Hematopoietic multipotent progenitor cell treated with erythropoietin and hydrocortisone succinate and interleukin-3 and kit ligand, for 4 days (in vitro differentiated cells): ENCODE measurements around the gene ATP10A.
"Not testable (repeated sequence)": the region's sequence is repeated elsewhere in the genome, so short reads cannot be mapped to it uniquely, and the experiment has no call there.

Source experiments
- DNase-seq: peaks from one replicate; pipeline ENCODE4 v3.0.0-alpha.2; 2015

The ATP10A gene

GRCh38 chr15:25641361-25641760 lies 221.8 kb downstream of the ATP10A start:
- no peak for DNase-seq

DNA sequence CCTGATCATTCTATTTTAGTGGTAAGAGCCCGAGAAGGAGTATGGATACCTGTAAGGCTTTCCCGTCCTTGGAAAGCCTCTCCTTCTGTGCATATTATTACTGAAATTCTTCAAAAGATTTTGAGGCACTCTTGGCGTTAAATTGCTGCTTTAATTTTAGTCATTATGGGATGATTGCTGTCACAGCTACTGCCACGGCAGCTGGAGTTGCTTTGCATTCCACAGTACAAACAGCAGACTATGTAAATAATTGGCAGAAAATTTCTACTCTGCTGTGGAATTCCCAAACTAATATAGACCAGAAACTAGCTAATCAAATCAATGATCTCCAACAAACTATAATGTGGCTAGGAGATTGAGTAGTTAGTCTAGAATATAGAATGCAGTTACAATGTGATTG lies 222.2 kb downstream of the ATP10A start:
- not testable (repeated sequence) for DNase-seq

GRCh38 chr15:25640381-25640780 lies 222.7 kb downstream of the ATP10A start:
- no peak for DNase-seq

- not testable (repeated sequence) for DNase-seq
Measured at GRCh38 chr15:25636486-25636885, 226.6 kb downstream of the ATP10A start.

- peak; percentile 1 for DNase-seq
Measured at GRCh38 chr15:25635191-25635590, 227.9 kb downstream of the ATP10A start.

DNA sequence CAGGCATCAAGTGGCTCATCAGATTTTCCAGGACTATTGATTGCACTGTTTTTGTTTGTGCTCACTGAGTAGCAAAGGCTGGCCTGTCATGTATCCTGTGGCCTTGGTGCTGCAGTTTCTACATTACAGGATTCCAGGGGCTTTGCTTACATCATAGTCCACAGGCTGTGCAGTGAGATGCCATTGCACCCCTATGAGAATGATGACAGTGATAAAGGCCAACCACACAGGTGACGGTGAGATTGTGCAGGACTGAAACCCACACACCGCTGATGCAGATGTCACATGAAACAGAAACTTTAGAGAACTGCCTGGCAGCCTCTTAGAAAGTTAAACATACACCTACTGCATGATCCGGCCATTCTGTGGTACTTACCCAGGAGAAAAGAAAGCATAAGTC lies 229.3 kb downstream of the ATP10A start:
- no peak for DNase-seq

GRCh38 chr15:25631971-25632370 lies 231.2 kb downstream of the ATP10A start:
- no peak for DNase-seq
